Right lobe of liver (tissue), 6 donors: ENCODE measurements around the gene FASLG. TPM values are rescaled to one million over a fixed set of nuclear protein-coding genes. Genes with fewer than 3 reads are reported as not detected.

Experiments
- ATAC-seq, 4 donors: fragments of 200-7000 bp; cut with Tn5 transposase; one replicate each; pipeline ENCODE4 v1.9.1; 2020; ENCODE audit warnings: mild to moderate bottlenecking in 4 of 4, moderate library complexity in 4 of 4
- DNase-seq, 3 donors: peaks; one replicate each; pipeline ENCODE4 v3.0.0-alpha.2; 2020
- H3K27ac ChIP-seq, 3 donors: fragments of 200-600 bp; one replicate each; pipeline ENCODE4 v1.8.0; 2022
- H3K27me3 ChIP-seq, 2 donors: fragments of 200-600 bp; one replicate each; pipeline ENCODE4 v1.8.0; 2022
- H3K36me3 ChIP-seq, 4 donors: fragments of 200-600 bp; sonication (generic) in 1 of 4; one replicate each; pipeline versions ENCODE4 v1.5.1 to v1.8.0; 2017 to 2022; ENCODE audit warnings: control low read depth in 1 of 4
- H3K4me1 ChIP-seq, 4 donors: fragments of 200-600 bp; sonication (generic) in 1 of 4; one replicate each; pipeline versions ENCODE4 v1.5.1 to v1.8.0; 2017 to 2022; ENCODE audit warnings: control low read depth in 1 of 4
- H3K4me3 ChIP-seq, 3 donors: fragments of 200-600 bp; one replicate each; pipeline ENCODE4 v1.8.0; 2022
- H3K9me3 ChIP-seq, 4 donors: fragments of 200-600 bp; sonication (generic) in 1 of 4; one replicate each; pipeline versions ENCODE4 v1.5.1 to v1.8.0; 2017 to 2022; ENCODE audit warnings: control low read depth in 1 of 4
- CTCF ChIP-seq, 4 donors: fragments of 200-600 bp in 3 of 4; fragments of 450-650 bp in 1 of 4; IDR thresholded peaks; one replicate each; pipeline versions ENCODE4 v1.5.1 to v1.8.0; 2016 to 2022; ENCODE audit warnings: antibody characterized with exemption in 4 of 4, mild to moderate bottlenecking in 2 of 4
- POLR2A ChIP-seq: fragments of 450-650 bp; IDR thresholded peaks from one replicate; pipeline ENCODE4 v1.6.1; 2017; ENCODE audit warnings: antibody characterized with exemption, mild to moderate bottlenecking
- WGBS: methylation state at CpG from one replicate; pipeline ENCODE4 v1.1.6; 2018; ENCODE audit warnings: low coverage, low lambda C conversion rate; ENCODE audit not compliant: insufficient coverage; ENCODE audit errors: missing lambda C conversion rate; 5-methylcytosine and 5-hydroxymethylcytosine counted together
- intact Hi-C, 2 donors: fragments of 100-400 bp; cut with DNase I; formaldehyde crosslinking; loops; one replicate each; pipeline versions ENCODE4 v1.11.2 to v1.14.1; 2022
- total RNA-seq, 6 experiments: library from RNA; depleted of rRNA in 2 of 6; stranded (reverse); fragments of >200 nt in 2 of 6; fragmentation: NEBNext Ultra II Directional in 3 of 6; extraction: Animal tissue kit (Norgen Biotek cat#: 25700) in 3 of 6; gene quantifications; one replicate each; pipeline versions ENCODE4 v1.1.0 to v1.2.4, GENCODE V29; 2016 to 2023
- donor health status: DM: no; HTN: yes; CAD: no.
- donor health status: DM: no; HTN: no; CAD: no.
- donor health status: DM: no; HTN: no; CAD: no.
- donor health status: DM: no; HTN: yes; CAD: no.
- donor health status: DM: no; HTN: yes; CAD: no.

The FASLG gene
- total RNA-seq, 6 experiments from 2014 or later, result 0.15 to 0.51 (median 0.31) TPM; not detected in 2

GRCh38 chr1:172638885-172639831 is 19.7 kb upstream of the FASLG start:
- peak in 3 of 4 donors; percentile 28 to 39 (median 36) for ATAC-seq
- Histone ChIP-seq H3K27me3 (no peaks in the 10 kb centered on the region), H3K4me3 (no peak overlapping the region), H3K36me3 (no peaks in the 10 kb centered on the region), H3K4me1 (no peaks in the 10 kb centered on the region), H3K9me3 (no peaks in the 10 kb centered on the region), H3K27ac (no peak overlapping the region)
- 24% methylated on average over 4 of the region's 9 CpGs for WGBS
- TF ChIP-seq POLR2A (no peak), CTCF (IDR thresholded peaks at IDR 0.05) (no peak)
- intact Hi-C loops, result no loop called here
- DNase-seq, result no peak

- WGBS, result 45% methylated on average over 8 of the region's 8 CpGs
- ATAC-seq (no peak), DNase-seq (no peak)
- no peak overlapping the region for H3K27ac ChIP-seq
- H3K27me3 ChIP-seq, result no peaks in the 10 kb centered on the region
- TF ChIP-seq CTCF (IDR thresholded peaks at IDR 0.05) (no peak), POLR2A (no peak)
- H3K4me1 ChIP-seq, result no peaks in the 10 kb centered on the region
- H3K4me3 ChIP-seq, result no peak overlapping the region
- H3K36me3 ChIP-seq, result no peaks in the 10 kb centered on the region
- intact Hi-C loops, result no loop called here
- no peaks in the 10 kb centered on the region for H3K9me3 ChIP-seq
Measured at GRCh38 chr1:172640111-172640510, 18.8 kb upstream of the FASLG start.

- DNase-seq (no peak), ATAC-seq (no peak)
- Histone ChIP-seq H3K4me1 (no peaks in the 10 kb centered on the region), H3K27me3 (no peaks in the 10 kb centered on the region), H3K9me3 (no peaks in the 10 kb centered on the region), H3K4me3 (no peak overlapping the region), H3K27ac (no peak overlapping the region), H3K36me3 (no peaks in the 10 kb centered on the region)
- WGBS, result 65% methylated on average over 5 of the region's 5 CpGs
- no peak for TF ChIP-seq POLR2A
- TF ChIP-seq CTCF (IDR thresholded peaks at IDR 0.05), result no peak
- intact Hi-C loops, result no loop called here
Measured at GRCh38 chr1:172641492-172641891, 17.4 kb upstream of the FASLG start.

- Histone ChIP-seq H3K4me3 (no peak overlapping the region), H3K36me3 (no peaks in the 10 kb centered on the region), H3K9me3 (no peaks in the 10 kb centered on the region), H3K27me3 (no peaks in the 10 kb centered on the region), H3K4me1 (no peaks in the 10 kb centered on the region), H3K27ac (no peak overlapping the region)
- peak in 1 of 4 donors; percentile 65 for ATAC-seq
- TF ChIP-seq POLR2A, result no peak
- TF ChIP-seq CTCF (IDR thresholded peaks at IDR 0.05), result no peak
- WGBS, result 23% methylated on average over 5 of the region's 6 CpGs
- intact Hi-C loops, result no loop called here
- DNase-seq, result no peak
Measured at GRCh38 chr1:172642970-172643369, 15.9 kb upstream of the FASLG start.
